NT2/D1 (cell line): Measurements from ENCODE around the gene EMID1.

Source experiments
- SUZ12 ChIP-seq: IDR thresholded peaks from 2 replicates; pipeline ENCODE4 v1.6.1; 2011; ENCODE audit not compliant: insufficient read length, insufficient read depth; ENCODE audit errors: extremely low read depth
- YY1 ChIP-seq: IDR thresholded peaks from 2 replicates; pipeline ENCODE4 v1.6.1; 2011; ENCODE audit not compliant: insufficient read length, insufficient read depth
- ZNF274 ChIP-seq: IDR thresholded peaks from 2 replicates; pipeline ENCODE4 v1.6.1; 2011; ENCODE audit warnings: mild to moderate bottlenecking, low read depth, low read length

DNA sequence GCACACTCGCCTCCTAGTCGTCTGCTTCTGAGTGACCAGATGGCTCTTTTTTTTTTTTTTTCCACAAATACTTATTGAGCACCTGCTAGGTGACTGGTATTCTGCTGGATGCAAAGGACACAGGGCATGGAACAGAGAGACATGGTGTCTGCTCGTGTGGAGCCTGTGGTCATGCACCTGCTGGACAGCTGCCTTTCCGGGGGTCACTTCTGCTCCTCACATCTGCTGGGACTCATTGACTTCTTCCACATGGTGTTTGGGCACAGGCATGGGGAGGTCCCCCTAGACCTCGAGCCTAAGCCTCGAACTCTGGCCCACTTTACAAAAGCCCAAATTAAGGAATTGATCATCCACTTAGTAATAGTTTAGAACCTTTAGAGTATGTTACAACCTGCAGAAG is 39.5 kb upstream of the EMID1 start:
- no peak for TF ChIP-seq ZNF274
- no peak for TF ChIP-seq YY1
- no peak for TF ChIP-seq SUZ12
